GM19324 (cell line): ENCODE results near the gene GPAM.
"Not testable (repeated sequence)": the region's sequence is repeated elsewhere in the genome, so short reads cannot be mapped to it uniquely, and the experiment has no call there.

Experiments used
- ATAC-seq: cut with Tn5 transposase; IDR thresholded peaks from one replicate; pipeline ENCODE4 v1.9.1; 2021; ENCODE audit warnings: mild to moderate bottlenecking, moderate library complexity; ENCODE audit not compliant: unreplicated experiment, low FRiP score

Gene GPAM

DNA sequence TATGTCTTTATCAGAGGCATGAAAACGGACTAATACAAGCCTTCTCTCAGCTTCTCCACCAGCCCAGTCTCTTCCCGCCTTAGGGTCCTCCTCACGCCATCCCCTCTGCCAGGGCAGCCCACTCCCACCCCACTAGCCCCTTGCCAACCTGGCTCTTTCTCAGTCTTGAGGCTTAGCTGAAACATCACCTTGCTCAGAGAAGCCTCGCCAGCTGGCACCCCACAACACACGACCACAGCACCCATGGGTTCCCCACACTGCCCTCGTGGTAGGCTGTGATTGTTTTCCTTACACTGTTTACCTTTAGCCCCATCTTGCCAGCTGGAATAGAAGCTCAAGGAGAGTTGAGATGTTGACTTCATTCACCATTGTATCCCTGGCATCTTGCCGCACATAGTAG lies 44.4 kb downstream of the GPAM start:
- ATAC-seq: no peak

GRCh38 chr10:112137154-112137987 lies 46.2 kb downstream of the GPAM start:
- no peak for ATAC-seq

GRCh38 chr10:112136486-112137153 lies 46.9 kb downstream of the GPAM start:
- ATAC-seq: no peak

GRCh38 chr10:112135604-112136003 lies 48.0 kb downstream of the GPAM start:
- no peak for ATAC-seq

- ATAC-seq: no peak
These were observed 51.1 kb downstream of the GPAM start for GRCh38 chr10:112132435-112132834.

GRCh38 chr10:112131996-112132395 lies 51.6 kb downstream of the GPAM start:
- no peak for ATAC-seq

GRCh38 chr10:112131346-112131745 lies 52.2 kb downstream of the GPAM start:
- no peak for ATAC-seq

DNA sequence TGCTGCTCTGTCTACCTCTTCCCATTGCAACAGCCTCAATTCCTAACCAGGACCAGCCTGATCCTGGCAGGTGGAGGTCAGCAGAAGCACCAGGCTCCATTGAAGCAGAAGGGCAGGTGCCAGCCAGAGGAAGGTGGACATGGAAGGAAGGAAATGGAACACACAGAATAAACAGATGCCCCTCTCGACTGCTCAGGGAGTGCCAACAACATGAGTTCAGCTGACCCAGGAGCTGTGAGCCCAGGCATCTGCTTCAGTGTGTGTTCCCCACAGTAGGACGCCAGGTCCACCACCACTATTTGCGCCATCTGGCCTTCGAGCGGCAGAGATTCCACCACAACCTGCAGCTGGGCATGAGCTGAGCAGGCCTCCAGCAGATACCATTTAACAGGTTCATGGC lies 56.7 kb downstream of the GPAM start:
- no peak for ATAC-seq

- ATAC-seq: no peak
These were observed 57.4 kb downstream of the GPAM start for GRCh38 chr10:112126172-112126571.

DNA sequence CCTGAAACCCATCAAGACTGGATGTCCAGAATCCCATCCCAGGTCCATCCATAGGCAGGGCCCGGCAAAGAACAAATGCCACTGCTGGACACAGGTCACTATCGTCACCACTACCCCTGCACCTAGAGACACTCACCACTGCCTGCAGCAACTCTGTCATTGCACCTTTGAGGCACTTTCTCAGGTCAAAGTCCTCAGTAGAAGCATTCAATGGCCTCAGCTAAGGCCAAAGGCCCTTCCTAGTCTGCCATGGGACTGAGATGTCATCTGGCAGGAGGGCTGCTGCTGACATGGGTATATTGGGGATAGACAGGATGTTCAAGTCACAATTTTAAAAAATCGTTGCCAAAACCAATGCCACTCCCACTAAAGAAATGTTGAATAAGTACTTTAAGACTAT lies 58.7 kb downstream of the GPAM start:
- no peak for ATAC-seq

GRCh38 chr10:112122827-112123226 lies 60.7 kb downstream of the GPAM start:
- no peak for ATAC-seq

GRCh38 chr10:112120491-112120890 lies 63.1 kb downstream of the GPAM start:
- no peak for ATAC-seq

- no peak for ATAC-seq
These were observed 67.7 kb downstream of the GPAM start for GRCh38 chr10:112115781-112116385.

DNA sequence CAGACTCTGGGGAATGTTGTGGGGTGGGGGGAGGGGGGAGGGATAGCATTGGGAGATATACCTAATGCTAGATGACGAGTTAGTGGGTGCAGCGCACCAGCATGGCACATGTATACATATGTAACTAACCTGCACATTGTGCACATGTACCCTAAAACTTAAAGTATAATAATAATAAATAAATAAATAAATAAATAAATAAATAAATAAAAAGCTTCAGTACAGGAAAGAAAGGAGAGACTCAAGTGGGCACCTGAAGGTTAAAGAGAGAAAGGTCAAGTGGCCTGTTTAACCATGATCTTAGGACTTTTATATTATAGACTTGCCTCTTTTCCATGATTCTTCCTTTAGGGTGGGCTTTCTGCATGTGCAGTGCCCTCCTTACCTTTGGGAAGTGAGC lies 73.8 kb downstream of the GPAM start:
- not testable (repeated sequence) for ATAC-seq
